Measurements from ENCODE around the gene C10orf90.

C10orf90 gene

DNA sequence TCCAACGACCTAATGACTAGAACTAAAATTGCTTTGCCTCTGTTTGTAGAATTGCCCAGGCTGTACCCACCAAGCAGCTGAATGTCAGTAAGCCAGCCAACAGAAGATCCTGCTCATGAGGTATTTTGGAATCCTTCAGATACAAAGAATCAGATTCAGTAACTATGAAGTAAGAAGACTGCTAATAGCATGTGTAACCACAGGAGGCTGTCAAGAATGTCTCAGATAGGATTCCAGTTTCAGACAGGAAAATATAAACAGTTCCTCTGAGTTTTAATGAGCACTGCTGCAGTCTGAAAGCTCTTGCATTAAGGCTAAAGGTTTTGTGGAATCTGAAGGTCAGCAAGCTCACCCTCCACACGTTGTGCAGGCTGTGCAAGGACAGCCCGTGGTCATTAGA is 169.6 kb downstream of the C10orf90 start:
- no peak for DNase-seq

GRCh38 chr10:126500185-126500584 is 170.3 kb downstream of the C10orf90 start:
- DNase-seq: no peak

- no peak for DNase-seq
These were observed 170.7 kb downstream of the C10orf90 start for GRCh38 chr10:126499744-126500143.

- DNase-seq: no peak
These were observed 172.8 kb downstream of the C10orf90 start for GRCh38 chr10:126497672-126498071.

- no peak for DNase-seq
These were observed 173.5 kb downstream of the C10orf90 start for GRCh38 chr10:126496771-126497545.

GRCh38 chr10:126491476-126491875 is 179.0 kb downstream of the C10orf90 start:
- DNase-seq: no peak

DNA sequence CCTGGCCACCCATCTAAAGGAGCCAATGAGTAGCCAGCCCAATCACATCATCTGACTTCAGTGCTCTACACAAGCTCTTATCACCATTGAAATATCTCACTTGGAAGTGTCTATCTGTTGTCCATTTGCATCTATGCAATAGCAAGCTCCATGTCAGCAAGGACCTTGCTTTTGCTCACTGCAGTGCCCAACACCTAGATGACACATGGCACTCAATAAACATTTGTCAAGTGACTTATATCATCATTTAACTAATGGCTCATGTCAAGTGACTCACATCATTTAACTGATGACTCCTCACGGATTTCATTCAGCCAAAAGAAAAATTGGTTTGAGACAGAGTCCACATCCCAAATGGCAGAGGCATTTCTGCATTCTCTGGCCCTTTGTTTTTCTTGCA is 189.3 kb downstream of the C10orf90 start:
- DNase-seq: no peak

- no peak for DNase-seq
These were observed 189.8 kb downstream of the C10orf90 start for GRCh38 chr10:126480648-126481047.

GRCh38 chr10:126479280-126479895 is 191.1 kb downstream of the C10orf90 start:
- DNase-seq: no peak

DNA sequence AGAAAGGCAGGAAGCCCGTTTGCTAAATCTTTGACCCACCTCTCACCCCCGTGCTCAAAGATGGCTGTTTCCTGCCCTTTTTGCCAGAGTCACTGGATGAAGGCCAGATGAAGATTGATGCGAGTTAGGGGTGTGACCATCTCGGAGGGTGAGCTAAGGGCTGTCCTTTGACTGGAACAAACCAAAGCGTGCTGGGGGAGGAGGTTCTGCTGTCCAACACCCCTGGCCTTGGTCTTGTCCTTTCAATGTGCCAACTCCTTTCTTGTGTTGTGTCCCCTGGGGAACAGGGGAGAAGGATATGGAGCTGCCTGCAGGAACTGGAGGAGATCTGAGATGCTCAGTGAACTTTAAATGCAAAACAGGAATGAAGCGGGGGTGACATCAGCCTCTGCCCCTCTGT is 191.9 kb downstream of the C10orf90 start:
- no peak for DNase-seq

GRCh38 chr10:126476246-126476645 is 194.2 kb downstream of the C10orf90 start:
- DNase-seq: no peak

- no peak for DNase-seq
These were observed 195.3 kb downstream of the C10orf90 start for GRCh38 chr10:126475074-126475691.

DNA sequence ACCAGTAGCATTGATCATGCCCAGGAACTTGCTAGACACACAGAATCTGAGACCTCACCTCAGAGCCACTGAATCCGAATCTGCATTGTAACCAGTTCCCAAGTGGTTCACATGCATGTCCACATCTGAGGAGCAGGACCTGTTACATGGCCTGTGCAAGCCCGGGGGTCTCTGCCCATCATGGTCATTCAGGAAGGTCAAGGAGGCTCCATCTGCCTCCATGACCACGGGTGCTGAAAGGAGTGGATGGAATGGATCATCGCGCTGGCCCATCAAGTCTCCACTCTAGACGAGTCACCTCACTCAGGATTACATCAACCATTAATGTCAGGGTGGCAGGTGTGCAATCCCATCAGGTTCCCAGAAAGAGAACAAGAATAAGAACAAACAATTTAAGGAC is 196.5 kb downstream of the C10orf90 start:
- no peak for DNase-seq

GRCh38 chr10:126470991-126471390 is 199.5 kb downstream of the C10orf90 start:
- no peak for DNase-seq

GRCh38 chr10:126469692-126470091 is 200.8 kb downstream of the C10orf90 start:
- DNase-seq: no peak

DNA sequence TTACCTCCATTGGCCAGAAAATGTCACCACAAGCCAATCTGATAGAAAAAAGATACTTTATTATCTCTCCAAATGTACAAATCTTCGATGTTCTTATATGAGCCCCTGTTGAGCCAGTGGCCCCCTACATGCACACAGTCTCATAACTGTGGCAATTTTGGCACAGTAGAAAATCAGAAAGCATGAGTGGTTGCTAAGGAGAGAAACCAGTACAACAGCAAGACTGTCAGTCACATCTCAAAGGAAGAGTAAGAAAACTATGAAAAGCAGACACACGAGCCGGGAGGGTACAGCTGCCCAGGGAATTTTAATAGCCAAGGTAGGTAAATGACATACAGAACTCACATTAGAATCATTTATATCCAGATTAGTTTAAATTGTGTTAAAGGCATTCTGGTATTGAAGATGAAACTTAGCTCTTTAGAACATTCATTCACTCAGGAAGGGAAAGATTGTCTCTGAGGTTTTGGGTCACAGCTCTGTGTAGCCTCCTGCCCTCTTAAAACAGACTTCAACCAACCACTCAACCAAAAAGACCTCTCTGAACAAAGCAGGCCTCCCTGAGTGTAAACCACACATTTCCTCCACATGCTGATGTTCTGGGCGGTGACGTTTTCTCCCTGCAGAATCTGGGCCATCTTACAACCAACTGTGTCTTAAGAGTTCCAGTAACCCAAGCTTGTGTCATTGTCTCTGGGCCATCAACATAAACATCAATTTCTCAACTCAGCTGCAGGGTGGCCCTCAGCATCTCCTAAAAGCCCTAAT is 201.4 kb downstream of the C10orf90 start:
- peak; percentile 12 for DNase-seq

- no peak for DNase-seq
These were observed 202.0 kb downstream of the C10orf90 start for GRCh38 chr10:126468467-126468866.

- DNase-seq: no peak
These were observed 204.7 kb downstream of the C10orf90 start for GRCh38 chr10:126465771-126466170.

- DNase-seq: no peak
These were observed 207.2 kb downstream of the C10orf90 start for GRCh38 chr10:126463286-126463685.

DNA sequence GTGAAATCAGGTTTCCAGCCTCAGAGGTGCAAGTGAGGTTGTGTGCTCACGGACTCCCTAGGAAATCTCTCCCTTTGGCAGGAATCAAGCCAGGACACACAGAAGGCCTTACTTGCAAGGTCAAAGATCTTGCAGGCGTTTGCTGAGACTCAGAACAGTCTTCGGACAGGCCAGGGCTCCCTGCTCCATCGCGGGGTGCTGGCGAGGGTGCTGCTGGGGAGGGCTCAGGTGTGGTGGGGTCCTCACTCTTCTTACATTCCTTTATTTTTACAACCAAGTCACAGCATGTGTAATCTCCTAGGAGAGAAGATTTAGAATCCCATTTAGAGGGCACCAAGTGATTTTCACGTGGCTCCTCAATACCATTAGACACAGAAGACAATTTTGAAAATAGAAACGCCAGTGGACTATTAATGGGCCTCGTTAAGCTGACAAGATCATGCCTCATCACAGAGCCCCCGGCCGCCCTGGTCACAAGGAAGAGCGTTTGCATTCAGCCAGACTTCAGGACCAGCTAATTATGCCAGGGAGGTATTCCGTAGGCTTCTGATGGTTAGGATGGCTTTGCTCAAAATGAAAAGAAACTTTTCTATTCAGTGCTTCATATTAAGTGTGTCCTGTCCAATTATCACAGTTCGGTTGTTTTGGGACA is 209.1 kb downstream of the C10orf90 start:
- DNase-seq: no peak

DNA sequence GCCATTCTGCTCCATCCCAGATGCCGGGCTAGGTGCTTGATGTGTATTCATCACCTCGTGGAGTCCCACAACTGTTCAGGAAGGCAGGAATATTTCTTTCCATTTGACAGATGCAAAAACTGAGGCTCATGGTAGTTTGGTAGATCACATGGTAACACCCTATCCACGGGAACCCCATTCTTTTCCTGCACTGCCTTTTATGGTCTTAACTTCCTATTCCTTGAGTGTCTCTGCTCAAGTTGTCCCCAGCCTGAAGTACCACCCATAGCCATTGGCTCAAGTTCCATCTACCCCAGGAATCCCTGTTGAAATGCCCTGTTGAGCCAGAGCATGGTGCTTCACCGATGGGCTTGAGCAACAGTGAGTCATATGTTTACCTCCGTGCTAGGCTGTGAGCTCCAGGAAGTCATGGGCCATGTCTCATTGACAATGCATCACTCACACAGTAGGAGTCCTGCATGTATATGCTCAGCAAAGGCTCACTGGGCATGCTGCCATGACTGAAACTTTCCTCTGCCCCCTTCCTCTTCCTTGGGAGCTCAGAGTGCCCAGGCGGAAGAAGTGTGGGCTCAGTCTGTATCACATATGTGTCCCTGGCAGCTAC is 210.5 kb downstream of the C10orf90 start:
- DNase-seq: no peak

DNA sequence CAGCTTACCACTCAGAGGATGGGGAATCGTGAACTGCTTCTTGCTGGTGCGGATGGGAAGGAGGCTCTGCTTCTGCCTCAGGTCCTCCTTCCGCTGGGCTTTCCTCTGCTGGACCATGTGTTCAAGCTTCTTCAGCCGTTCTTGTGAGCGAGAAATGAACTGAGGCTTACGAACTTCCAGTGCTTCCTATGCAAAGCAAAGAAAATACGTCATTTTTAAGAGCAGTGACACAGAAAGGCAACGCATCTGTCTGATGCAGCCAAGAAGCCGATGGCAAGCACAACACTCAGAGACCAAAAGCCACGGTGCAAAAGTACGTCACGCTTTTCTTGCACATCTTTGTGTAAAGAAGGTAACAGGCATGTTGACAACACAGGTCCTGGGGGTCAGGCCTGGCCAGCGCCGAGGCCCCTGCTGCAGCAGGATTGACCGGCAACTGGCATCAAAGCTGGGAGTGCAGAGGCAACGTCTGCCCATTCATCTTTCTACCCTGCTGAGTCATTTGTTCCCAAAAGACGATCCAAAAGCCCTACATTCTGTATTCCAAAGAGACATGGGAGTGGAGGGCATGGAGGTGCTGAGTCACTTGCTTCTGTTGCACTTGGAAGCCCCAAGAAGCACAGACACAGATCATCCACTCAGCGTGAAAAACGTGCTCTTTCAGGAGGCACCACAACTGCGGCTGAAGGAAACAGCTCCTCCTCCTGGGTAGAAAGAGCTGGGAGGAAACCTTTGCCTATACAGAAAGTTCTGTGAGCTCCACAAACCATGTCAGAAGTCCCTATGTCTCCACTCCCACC is 211.3 kb downstream of the C10orf90 start:
- DNase-seq: no peak
